ENCODE measurements around the gene PIP5KL1.

DNA sequence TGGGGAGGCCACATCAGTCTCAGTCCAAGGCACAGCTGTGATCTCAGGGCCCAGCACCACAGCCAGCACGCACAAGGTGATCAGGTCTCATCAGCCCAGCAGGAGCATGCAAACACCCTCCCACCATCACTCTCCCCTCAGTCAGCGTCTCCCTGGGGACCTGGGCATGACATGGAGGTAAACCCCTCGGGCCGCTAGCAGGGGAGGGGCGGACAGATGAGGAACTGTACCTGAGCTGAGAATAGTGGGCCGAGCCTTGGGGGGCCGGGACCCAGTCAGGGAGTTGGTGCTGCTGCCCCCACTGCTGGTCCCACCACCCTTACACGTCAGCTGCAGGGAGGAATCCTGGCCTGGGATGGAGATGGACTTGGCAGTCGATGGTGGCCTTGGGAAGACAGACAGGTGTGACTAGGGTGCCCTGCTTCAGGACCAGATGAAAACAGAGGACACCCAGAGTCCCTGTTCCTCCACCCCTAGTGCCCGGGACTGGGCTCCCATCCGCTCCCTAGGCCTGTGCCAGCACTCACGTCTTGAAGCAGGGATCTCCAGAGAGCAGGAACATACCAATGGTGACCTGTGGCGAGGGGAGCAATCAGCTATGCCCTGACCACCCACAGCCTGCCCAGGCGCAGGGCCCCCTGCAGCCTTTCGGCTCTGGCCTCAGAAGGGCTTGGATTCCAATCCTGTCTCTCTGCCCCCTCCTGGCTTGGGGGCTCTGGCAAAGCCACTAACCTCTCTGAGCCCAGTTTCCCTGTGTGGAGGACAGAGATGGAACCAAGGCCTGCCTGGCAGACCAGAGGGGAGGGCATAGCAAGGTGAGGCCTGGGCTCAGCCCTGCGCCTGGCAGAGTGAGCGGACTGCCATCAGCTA lies 17.5 kb upstream of the PIP5KL1 start:
- TF ChIP-seq, protein P1, sequence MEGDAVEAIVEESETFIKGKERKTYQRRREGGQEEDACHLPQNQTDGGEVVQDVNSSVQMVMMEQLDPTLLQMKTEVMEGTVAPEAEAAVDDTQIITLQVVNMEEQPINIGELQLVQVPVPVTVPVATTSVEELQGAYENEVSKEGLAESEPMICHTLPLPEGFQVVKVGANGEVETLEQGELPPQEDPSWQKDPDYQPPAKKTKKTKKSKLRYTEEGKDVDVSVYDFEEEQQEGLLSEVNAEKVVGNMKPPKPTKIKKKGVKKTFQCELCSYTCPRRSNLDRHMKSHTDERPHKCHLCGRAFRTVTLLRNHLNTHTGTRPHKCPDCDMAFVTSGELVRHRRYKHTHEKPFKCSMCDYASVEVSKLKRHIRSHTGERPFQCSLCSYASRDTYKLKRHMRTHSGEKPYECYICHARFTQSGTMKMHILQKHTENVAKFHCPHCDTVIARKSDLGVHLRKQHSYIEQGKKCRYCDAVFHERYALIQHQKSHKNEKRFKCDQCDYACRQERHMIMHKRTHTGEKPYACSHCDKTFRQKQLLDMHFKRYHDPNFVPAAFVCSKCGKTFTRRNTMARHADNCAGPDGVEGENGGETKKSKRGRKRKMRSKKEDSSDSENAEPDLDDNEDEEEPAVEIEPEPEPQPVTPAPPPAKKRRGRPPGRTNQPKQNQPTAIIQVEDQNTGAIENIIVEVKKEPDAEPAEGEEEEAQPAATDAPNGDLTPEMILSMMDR (IDR thresholded peaks at IDR 0.05; ENCODE audit: low read length): no peak
- no peak for TF ChIP-seq EZH2 (IDR thresholded peaks at IDR 0.05; ENCODE audit: borderline replicate concordance, low read length)
